ENCODE results near the gene HEATR5B. TPM values are rescaled to one million over a fixed set of nuclear protein-coding genes. Genes with fewer than 3 reads are reported as not detected.
"Not testable (repeated sequence)": the region's sequence is repeated elsewhere in the genome, so short reads cannot be mapped to it uniquely, and the experiment has no call there.

Gene HEATR5B
- polyA plus RNA-seq, 3 donors: 3.5 to 21.6 (median 3.8) TPM

DNA sequence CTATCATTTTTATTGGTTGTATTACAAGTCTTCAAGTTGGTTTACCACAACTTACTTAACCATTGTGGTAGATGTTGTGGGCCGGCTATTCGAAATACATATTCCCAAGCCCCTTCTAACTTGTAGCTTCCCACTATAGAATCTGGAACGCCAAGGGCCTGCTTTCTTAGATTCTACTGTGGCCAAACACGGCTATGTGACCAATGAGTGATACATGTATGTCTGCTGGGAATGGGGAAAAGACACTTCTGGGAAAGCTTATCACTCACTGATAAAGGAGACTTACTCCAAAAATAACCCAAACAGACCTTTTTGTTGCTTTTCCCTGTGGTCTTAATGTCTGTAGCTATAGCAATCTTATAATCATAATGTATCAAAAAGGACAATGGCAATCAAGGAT is 142.3 kb downstream of the HEATR5B start:
- H3K79me2 ChIP-seq (ENCODE audit: insufficient read depth, low read length): peaks cover 13% of the 10 kb centered on the region
- H3K27me3 ChIP-seq (ENCODE audit: control insufficient read depth in 2 of 2, insufficient read depth in 2 of 2, low read length in 2 of 2): no peaks in the 10 kb centered on the region
- no peaks in the 10 kb centered on the region for H3K4me1 ChIP-seq (ENCODE audit: control insufficient read depth in 1 of 2, insufficient read depth in 2 of 2, low read length in 2 of 2)
- peaks cover 0 to 8% of the 10 kb centered on the region in 2 donors for H3K36me3 Mint-ChIP-seq
- no peak overlapping the region for H2AFZ ChIP-seq (ENCODE audit: insufficient read depth, low read depth, low read length, poor library complexity, severe bottlenecking)
- no peaks in the 10 kb centered on the region for H3K9me3 ChIP-seq (replicated peaks in 1 of 2; ENCODE audit: control insufficient read depth in 1 of 2, insufficient read depth in 1 of 2, low read length in 2 of 2)
- DNase-seq: no peak
- WGBS (ENCODE audit: insufficient coverage): no CpG with 5 or more reads among the region's 4 CpGs
- H3K27ac Mint-ChIP-seq: no peak overlapping the region
- no peak overlapping the region for H3K27ac ChIP-seq (ENCODE audit: low read depth in 1 of 2, low read length in 2 of 2)
- TF ChIP-seq, protein P1, sequence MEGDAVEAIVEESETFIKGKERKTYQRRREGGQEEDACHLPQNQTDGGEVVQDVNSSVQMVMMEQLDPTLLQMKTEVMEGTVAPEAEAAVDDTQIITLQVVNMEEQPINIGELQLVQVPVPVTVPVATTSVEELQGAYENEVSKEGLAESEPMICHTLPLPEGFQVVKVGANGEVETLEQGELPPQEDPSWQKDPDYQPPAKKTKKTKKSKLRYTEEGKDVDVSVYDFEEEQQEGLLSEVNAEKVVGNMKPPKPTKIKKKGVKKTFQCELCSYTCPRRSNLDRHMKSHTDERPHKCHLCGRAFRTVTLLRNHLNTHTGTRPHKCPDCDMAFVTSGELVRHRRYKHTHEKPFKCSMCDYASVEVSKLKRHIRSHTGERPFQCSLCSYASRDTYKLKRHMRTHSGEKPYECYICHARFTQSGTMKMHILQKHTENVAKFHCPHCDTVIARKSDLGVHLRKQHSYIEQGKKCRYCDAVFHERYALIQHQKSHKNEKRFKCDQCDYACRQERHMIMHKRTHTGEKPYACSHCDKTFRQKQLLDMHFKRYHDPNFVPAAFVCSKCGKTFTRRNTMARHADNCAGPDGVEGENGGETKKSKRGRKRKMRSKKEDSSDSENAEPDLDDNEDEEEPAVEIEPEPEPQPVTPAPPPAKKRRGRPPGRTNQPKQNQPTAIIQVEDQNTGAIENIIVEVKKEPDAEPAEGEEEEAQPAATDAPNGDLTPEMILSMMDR (IDR thresholded peaks at IDR 0.05): no peak
- H3K27me3 Mint-ChIP-seq (ENCODE audit: low read depth in 3 of 3): no peaks in the 10 kb centered on the region
- no peaks in the 10 kb centered on the region for H3K36me3 ChIP-seq (replicated peaks in 1 of 2; ENCODE audit: control insufficient read depth in 1 of 2, insufficient read depth in 2 of 2, low read length in 2 of 2)
- no peak overlapping the region for H3K9ac ChIP-seq (ENCODE audit: insufficient read depth, low read length, poor library complexity, severe bottlenecking)
- H3K4me3 ChIP-seq (replicated peaks in 1 of 3; ENCODE audit: low read depth in 2 of 3, low read length in 3 of 3): no peak overlapping the region
- peaks cover 0 to 4% (median 0%) of the 10 kb centered on the region in 7 donors for H3K9me3 Mint-ChIP-seq
- no peak overlapping the region for H3K4me2 ChIP-seq (replicated peaks; ENCODE audit: extremely low read depth, low read length, poor library complexity, severe bottlenecking)
- intact Hi-C loops (cut with micrococcal nuclease): no loop called here
- peaks cover 30% of the 10 kb centered on the region for H4K20me1 ChIP-seq (ENCODE audit: insufficient read depth, low read length)
- no peaks in the 10 kb centered on the region for H3K4me1 Mint-ChIP-seq
- no peak overlapping the region for H3K4me3 Mint-ChIP-seq

DNA sequence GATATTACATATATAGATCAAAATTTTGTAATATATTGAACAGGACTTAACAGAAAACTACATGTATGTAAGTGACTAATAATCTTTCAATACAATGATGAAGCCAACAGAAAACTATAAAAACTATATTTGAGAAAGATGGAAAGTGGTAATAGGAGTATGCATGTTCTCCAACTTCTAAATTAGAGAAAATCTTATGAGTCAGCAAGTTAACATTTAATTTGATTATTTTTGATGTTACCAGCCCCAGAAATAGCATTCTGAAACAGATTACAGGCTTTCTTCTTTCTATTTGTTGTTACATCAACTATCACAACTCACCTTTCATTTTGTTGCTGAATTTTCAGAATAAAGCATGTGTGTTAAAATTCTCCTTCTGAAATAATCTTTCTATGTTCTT is 147.6 kb downstream of the HEATR5B start:
- H3K27me3 ChIP-seq (ENCODE audit: control insufficient read depth in 2 of 2, insufficient read depth in 2 of 2, low read length in 2 of 2); intact Hi-C loops (cut with micrococcal nuclease); H3K9me3 ChIP-seq (replicated peaks in 1 of 2; ENCODE audit: control insufficient read depth in 1 of 2, insufficient read depth in 1 of 2, low read length in 2 of 2); DNase-seq; H3K27ac ChIP-seq (ENCODE audit: low read depth in 1 of 2, low read length in 2 of 2); H3K27ac Mint-ChIP-seq; H2AFZ ChIP-seq (ENCODE audit: insufficient read depth, low read depth, low read length, poor library complexity, severe bottlenecking); H3K9me3 Mint-ChIP-seq; H3K36me3 Mint-ChIP-seq; H3K4me1 ChIP-seq (ENCODE audit: control insufficient read depth in 1 of 2, insufficient read depth in 2 of 2, low read length in 2 of 2); H3K4me2 ChIP-seq (replicated peaks; ENCODE audit: extremely low read depth, low read length, poor library complexity, severe bottlenecking); H3K27me3 Mint-ChIP-seq (ENCODE audit: low read depth in 3 of 3); H3K36me3 ChIP-seq (replicated peaks in 1 of 2; ENCODE audit: control insufficient read depth in 1 of 2, insufficient read depth in 2 of 2, low read length in 2 of 2); H3K4me3 ChIP-seq (replicated peaks in 1 of 3; ENCODE audit: low read depth in 2 of 3, low read length in 3 of 3); H3K4me1 Mint-ChIP-seq; H3K4me3 Mint-ChIP-seq; H3K9ac ChIP-seq (ENCODE audit: insufficient read depth, low read length, poor library complexity, severe bottlenecking): not testable (repeated sequence)
- H3K79me2 ChIP-seq (ENCODE audit: insufficient read depth, low read length): peaks cover 12% of the 10 kb centered on the region
- peaks cover 32% of the 10 kb centered on the region for H4K20me1 ChIP-seq (ENCODE audit: insufficient read depth, low read length)

DNA sequence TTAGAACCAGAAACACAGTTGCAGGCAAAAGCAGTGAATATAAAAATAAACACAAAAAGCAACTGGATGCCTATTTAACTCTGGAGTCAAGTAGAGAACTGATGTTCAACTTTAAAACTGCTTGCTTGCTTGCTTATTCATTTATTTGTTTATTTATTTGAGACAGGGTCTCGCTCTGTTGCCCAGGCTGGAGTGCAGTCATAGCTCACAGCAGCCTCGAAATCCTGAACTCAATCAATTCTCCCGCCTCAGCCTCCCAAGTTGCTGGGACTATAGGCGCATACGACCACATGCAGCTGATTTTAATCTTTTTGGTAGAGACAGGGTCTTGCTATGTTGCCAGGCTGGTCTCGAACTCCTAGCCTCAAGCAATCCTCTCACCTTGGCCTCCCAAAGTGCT is 152.5 kb downstream of the HEATR5B start:
- peaks cover 19% of the 10 kb centered on the region for H4K20me1 ChIP-seq (ENCODE audit: insufficient read depth, low read length)
- H3K79me2 ChIP-seq (ENCODE audit: insufficient read depth, low read length); H3K36me3 Mint-ChIP-seq; DNase-seq; H3K4me2 ChIP-seq (replicated peaks; ENCODE audit: extremely low read depth, low read length, poor library complexity, severe bottlenecking); H3K9ac ChIP-seq (ENCODE audit: insufficient read depth, low read length, poor library complexity, severe bottlenecking); H3K27ac ChIP-seq (ENCODE audit: low read depth in 1 of 2, low read length in 2 of 2); H3K36me3 ChIP-seq (replicated peaks in 1 of 2; ENCODE audit: control insufficient read depth in 1 of 2, insufficient read depth in 2 of 2, low read length in 2 of 2); H3K27ac Mint-ChIP-seq; H3K27me3 Mint-ChIP-seq (ENCODE audit: low read depth in 3 of 3); H3K27me3 ChIP-seq (ENCODE audit: control insufficient read depth in 2 of 2, insufficient read depth in 2 of 2, low read length in 2 of 2); H3K4me1 Mint-ChIP-seq; H3K9me3 Mint-ChIP-seq; H3K4me1 ChIP-seq (ENCODE audit: control insufficient read depth in 1 of 2, insufficient read depth in 2 of 2, low read length in 2 of 2); H2AFZ ChIP-seq (ENCODE audit: insufficient read depth, low read depth, low read length, poor library complexity, severe bottlenecking); H3K9me3 ChIP-seq (replicated peaks in 1 of 2; ENCODE audit: control insufficient read depth in 1 of 2, insufficient read depth in 1 of 2, low read length in 2 of 2); H3K4me3 Mint-ChIP-seq; H3K4me3 ChIP-seq (replicated peaks in 1 of 3; ENCODE audit: low read depth in 2 of 3, low read length in 3 of 3); intact Hi-C loops (cut with micrococcal nuclease): not testable (repeated sequence)
- 100% methylated on average over 3 of the region's 6 CpGs for WGBS (ENCODE audit: insufficient coverage)

Other genes with a start within 250 kb of the HEATR5B start
- 10 to 100 TPM in 2 of 3 donors, 1 to 10 TPM in 1; 7.0 to 15.7 (median 10.7) TPM for gene STRN, start 117.8 kb downstream of the HEATR5B start, polyA plus RNA-seq
- 1 to 10 TPM; 3.1 to 5.7 (median 3.8) TPM for gene GPATCH11, start 146 bp upstream of the HEATR5B start, polyA plus RNA-seq
- gene EIF2AK2, start 72.6 kb upstream of the HEATR5B start, polyA plus RNA-seq: 10 to 100 TPM in 2 of 3 donors, 1 to 10 TPM in 1; 7.9 to 23.4 (median 17.6) TPM
- gene SULT6B1, start 104.3 kb upstream of the HEATR5B start, polyA plus RNA-seq: not detected
- 10 to 100 TPM; 12.6 to 19.3 (median 18.2) TPM for gene CEBPZOS, start 112.1 kb upstream of the HEATR5B start, polyA plus RNA-seq
- gene CEBPZ, start 147.2 kb upstream of the HEATR5B start, polyA plus RNA-seq: 10 to 100 TPM in 2 of 3 donors, 1 to 10 TPM in 1; 5.7 to 11.2 (median 11.1) TPM
- gene NDUFAF7, start 147.3 kb upstream of the HEATR5B start, polyA plus RNA-seq: 10 to 100 TPM in 1 of 3 donors, 1 to 10 TPM in 2; 4.7 to 12.2 (median 5.6) TPM
- 10 to 100 TPM; 14.2 to 17.5 (median 16.9) TPM for gene PRKD3, start 240.5 kb upstream of the HEATR5B start, polyA plus RNA-seq